ENCODE data around the gene MRGPRF. TPM values are rescaled to one million over a fixed set of nuclear protein-coding genes. Genes with fewer than 3 reads are reported as not detected.

MRGPRF gene
- total RNA-seq, 4 donors from 2014 or later = 17.9 to 119 (median 43.6) TPM

DNA sequence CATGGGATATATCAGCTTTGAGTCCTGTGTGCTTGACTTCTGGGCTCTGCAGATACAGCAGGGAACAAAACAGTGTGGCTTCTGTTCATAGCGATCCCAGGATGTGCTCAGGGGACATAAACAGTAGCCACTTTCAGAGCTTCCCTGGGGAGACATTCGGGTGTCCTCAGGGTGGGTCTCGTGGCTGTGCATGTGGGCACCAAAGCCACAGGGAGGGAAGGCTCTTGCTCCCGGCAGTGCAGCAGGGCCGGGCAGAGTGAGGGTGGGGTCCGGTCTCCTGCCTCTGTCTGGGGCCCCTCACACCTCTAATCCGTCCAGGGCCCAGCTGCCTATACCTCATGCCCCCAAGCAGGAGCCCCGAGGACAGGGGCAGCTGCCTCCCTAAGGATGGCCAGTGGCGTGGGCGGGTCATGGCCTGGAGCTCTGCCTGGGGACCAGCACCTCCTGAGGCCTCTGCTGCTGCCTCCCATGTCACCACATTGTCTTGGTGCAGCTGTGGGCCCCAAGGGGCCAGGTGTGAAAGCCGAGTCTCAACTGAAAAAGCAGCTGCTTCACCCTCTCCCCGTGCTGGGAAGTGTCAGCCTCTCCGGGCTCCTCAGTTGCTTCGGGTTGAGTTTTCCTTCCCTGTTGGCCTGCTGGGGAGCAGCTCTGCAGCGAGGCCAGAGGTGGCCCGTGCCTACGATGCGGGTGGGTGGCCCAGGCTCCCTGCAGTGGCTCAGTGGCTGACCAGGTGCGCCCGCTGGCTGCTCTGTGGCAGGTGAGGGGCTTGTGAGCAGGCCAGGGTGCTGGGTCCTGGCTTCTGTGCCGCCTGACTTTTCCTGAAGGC lies 39.5 kb upstream of the MRGPRF start:
- in situ Hi-C loops (cut with MboI; ENCODE audit: low pct_ligation_motif_present in 1 of 4, low pct_unique_long_range_greater_than_20kb in 1 of 4, low sequenced_read_pairs in 3 of 4) (no loop called here), intact Hi-C loops (cut with DNase I; ENCODE audit: low total_unique reads) (no loop called here)
- Histone ChIP-seq H3K4me1 (peaks cover 24 to 61% (median 37%) of the 10 kb centered on the region in 4 donors), H3K4me3 (no peak overlapping the region), H3K27ac (peak overlapping the region; percentile 89 to 94 (median 93)), H3K36me3 (no peaks in the 10 kb centered on the region), H3K9me3 (no peaks in the 10 kb centered on the region), H3K27me3 (no peaks in the 10 kb centered on the region)
- 75% methylated on average over 17 of the region's 21 CpGs; no CpG with 5 or more reads in 1 of the 2 donors for WGBS, 2 donors (ENCODE audit: low coverage in 1 of 2)
- no peak for TF ChIP-seq POLR2AphosphoS5 (IDR thresholded peaks at IDR 0.05)
- no peak for TF ChIP-seq CTCF (IDR thresholded peaks at IDR 0.05)
- no peak for TF ChIP-seq EP300 (IDR thresholded peaks at IDR 0.05; ENCODE audit: low read depth)
- no peak for TF ChIP-seq POLR2A (IDR thresholded peaks at IDR 0.05)
- no peak for DNase-seq

DNA sequence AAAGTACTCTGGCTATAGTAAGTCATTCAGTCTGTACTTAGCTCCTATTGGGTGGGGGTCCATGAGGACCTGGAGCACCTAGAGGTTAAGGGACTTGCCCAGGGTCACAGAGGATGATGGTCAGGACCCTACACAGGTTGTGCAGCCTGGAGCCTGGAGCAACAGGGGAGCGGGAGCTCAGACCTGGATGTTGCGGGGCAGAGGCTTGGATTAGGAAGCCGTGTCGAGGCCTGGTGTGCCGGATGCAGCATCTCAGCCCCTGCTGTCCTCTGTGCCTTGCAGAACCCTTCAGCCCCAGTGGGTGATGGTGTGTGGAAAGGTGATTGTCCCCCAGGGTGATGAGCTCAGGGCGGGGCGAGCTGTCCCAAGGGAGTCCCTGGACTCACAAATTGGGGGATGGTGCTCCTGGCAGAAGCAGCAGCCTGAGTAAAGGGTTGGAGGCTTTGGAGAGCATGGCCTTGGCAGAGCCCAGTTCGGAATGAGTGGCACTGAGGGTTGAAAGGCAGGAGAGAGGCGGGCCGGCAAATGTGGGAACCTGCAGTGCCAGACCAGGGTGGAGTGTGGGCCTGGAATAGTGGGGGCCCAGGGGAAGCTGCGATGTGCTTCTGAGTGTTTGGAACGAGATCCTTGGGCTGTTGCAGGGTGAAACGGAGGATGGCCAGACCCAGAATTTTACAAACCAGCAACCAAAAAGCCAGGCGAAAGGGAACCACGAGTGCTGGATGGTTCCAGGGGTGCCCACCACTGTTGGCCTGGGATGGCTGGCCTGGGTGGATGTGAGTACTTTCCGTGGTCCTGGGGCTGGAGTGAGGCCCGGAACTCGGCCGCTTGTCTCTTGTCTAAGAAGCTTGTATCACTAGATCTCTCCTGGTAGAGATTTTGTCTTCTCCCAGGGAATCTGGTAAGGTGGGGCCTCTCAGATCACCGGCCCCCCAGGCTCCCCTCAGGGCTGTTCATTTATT lies 38.6 kb upstream of the MRGPRF start:
- H3K9me3 ChIP-seq = no peaks in the 10 kb centered on the region
- H3K27ac ChIP-seq = peak overlapping the region; percentile 89 to 94 (median 93)
- peaks cover 24 to 61% (median 37%) of the 10 kb centered on the region in 4 donors for H3K4me1 ChIP-seq
- DNase-seq = no peak
- H3K4me3 ChIP-seq = no peak overlapping the region
- in situ Hi-C loops (cut with MboI; ENCODE audit: low pct_ligation_motif_present in 1 of 4, low pct_unique_long_range_greater_than_20kb in 1 of 4, low sequenced_read_pairs in 3 of 4) (no loop called here), intact Hi-C loops (cut with DNase I; ENCODE audit: low total_unique reads) (no loop called here)
- WGBS, 2 donors (ENCODE audit: low coverage in 1 of 2) = 87% methylated on average over 20 of the region's 20 CpGs; no CpG with 5 or more reads in 1 of the 2 donors
- no peak for TF ChIP-seq POLR2A (IDR thresholded peaks at IDR 0.05)
- TF ChIP-seq EP300 (IDR thresholded peaks at IDR 0.05; ENCODE audit: low read depth) = no peak
- TF ChIP-seq CTCF (IDR thresholded peaks at IDR 0.05) = no peak
- TF ChIP-seq POLR2AphosphoS5 (IDR thresholded peaks at IDR 0.05) = no peak
- H3K27me3 ChIP-seq = no peaks in the 10 kb centered on the region
- H3K36me3 ChIP-seq = no peaks in the 10 kb centered on the region

DNA sequence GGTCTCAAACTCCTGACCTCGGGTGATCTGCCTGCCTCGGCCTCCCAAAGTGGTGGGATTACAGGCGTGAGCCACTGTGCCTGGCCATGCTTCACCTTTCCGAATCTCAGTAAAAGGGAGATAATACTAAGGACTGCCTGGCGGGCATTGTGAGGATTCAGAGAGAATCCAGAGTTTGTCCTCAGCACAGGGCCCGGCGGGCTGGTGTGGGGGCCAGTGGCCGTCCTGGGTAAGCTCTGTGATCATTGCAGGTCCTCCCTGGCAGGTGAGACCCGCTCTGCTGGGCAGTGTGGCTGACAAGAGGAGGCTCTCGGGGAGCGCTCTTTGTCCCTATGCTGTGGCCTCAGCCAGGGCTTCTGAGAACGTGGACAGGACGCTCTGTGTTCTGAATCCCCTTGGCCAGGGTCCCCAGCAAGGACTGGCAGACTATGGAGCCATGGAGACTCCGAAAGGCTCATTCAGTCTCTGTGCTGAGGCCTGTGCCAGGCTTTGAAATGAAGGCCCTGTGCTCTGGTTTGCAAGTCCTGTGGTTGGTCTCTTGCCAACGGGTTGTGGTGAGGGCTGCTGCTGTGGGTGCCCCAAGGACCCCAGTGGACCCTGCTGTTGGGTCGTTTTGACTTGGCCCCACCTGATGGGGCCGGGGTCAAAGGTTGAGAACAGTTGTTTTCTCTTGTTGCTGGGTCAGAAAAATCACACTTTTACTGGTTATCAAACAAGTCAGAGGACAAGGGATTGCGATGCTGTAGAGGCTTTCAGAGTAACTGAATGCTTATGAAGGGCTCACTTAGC lies 37.7 kb upstream of the MRGPRF start:
- Histone ChIP-seq H3K36me3 (no peaks in the 10 kb centered on the region), H3K4me3 (no peak overlapping the region), H3K27me3 (no peaks in the 10 kb centered on the region), H3K4me1 (peaks cover 24 to 54% (median 35%) of the 10 kb centered on the region in 4 donors), H3K9me3 (no peaks in the 10 kb centered on the region), H3K27ac (peak overlapping the region; percentile 89 to 94 (median 93))
- intact Hi-C loops (cut with DNase I; ENCODE audit: low total_unique reads) = no loop called here
- no peak for DNase-seq
- TF ChIP-seq EP300 (IDR thresholded peaks at IDR 0.05; ENCODE audit: low read depth) = no peak
- in situ Hi-C loops (cut with MboI; ENCODE audit: low pct_ligation_motif_present in 1 of 4, low pct_unique_long_range_greater_than_20kb in 1 of 4, low sequenced_read_pairs in 3 of 4) = no loop called here
- 40 to 83% methylated on average over 1 to 17 of the region's 18 CpGs for WGBS, 2 donors (ENCODE audit: low coverage in 1 of 2)

- DNase-seq = no peak
- no peak for TF ChIP-seq CTCF (IDR thresholded peaks at IDR 0.05)
- Histone ChIP-seq H3K4me1 (peaks cover 12 to 47% (median 25%) of the 10 kb centered on the region in 4 donors), H3K4me3 (peak overlapping the region; percentile 71 to 94 (median 80)), H3K27me3 (no peaks in the 10 kb centered on the region), H3K36me3 (no peaks in the 10 kb centered on the region), H3K9me3 (no peaks in the 10 kb centered on the region), H3K27ac (peak overlapping the region; percentile 89 to 94 (median 93))
- in situ Hi-C loops (cut with MboI; ENCODE audit: low pct_ligation_motif_present in 1 of 4, low pct_unique_long_range_greater_than_20kb in 1 of 4, low sequenced_read_pairs in 3 of 4) (no loop called here), intact Hi-C loops (cut with DNase I; ENCODE audit: low total_unique reads) (loop anchor here (2.0 kb wide), 1 partner anchor 37 kb away; the partner anchor contains the start of gene MRGPRF)
- WGBS, 2 donors (ENCODE audit: low coverage in 1 of 2) = 1% methylated on average over 14 of the region's 15 CpGs; no CpG with 5 or more reads in 1 of the 2 donors
Observed at GRCh38 chr11:69049490-69049867, 36.4 kb upstream of the MRGPRF start.
